Activated CD8-positive, alpha-beta memory T cell treated with anti-CD3 and anti-CD28 coated beads for 36 hours (primary cell): ENCODE measurements around the gene HBZ. TPM values are rescaled to one million over a fixed set of nuclear protein-coding genes. Genes with fewer than 3 reads are reported as not detected.
"Not testable (repeated sequence)": the region's sequence is repeated elsewhere in the genome, so short reads cannot be mapped to it uniquely, and the experiment has no call there.

Source experiments
- CTCF ChIA-PET: fragments of 350-600 bp; sonication (Branson Sonifier 250); formaldehyde crosslinking; loops from one replicate; lab custom pipeline; 2021; ENCODE audit warnings: antibody characterized with exemption; lab: Charles Lee
- POLR2A ChIA-PET: fragments of 350-600 bp; sonication (Branson Sonifier 250); formaldehyde crosslinking; loops from one replicate; lab custom pipeline; 2021; ENCODE audit warnings: antibody characterized with exemption; lab: Charles Lee
- total RNA-seq, 2 experiments: library from RNA; stranded (reverse); gene quantifications; one replicate each; pipeline ENCODE4 v1.2.3, GENCODE V29; 2021

Gene HBZ
- total RNA-seq = not detected

DNA sequence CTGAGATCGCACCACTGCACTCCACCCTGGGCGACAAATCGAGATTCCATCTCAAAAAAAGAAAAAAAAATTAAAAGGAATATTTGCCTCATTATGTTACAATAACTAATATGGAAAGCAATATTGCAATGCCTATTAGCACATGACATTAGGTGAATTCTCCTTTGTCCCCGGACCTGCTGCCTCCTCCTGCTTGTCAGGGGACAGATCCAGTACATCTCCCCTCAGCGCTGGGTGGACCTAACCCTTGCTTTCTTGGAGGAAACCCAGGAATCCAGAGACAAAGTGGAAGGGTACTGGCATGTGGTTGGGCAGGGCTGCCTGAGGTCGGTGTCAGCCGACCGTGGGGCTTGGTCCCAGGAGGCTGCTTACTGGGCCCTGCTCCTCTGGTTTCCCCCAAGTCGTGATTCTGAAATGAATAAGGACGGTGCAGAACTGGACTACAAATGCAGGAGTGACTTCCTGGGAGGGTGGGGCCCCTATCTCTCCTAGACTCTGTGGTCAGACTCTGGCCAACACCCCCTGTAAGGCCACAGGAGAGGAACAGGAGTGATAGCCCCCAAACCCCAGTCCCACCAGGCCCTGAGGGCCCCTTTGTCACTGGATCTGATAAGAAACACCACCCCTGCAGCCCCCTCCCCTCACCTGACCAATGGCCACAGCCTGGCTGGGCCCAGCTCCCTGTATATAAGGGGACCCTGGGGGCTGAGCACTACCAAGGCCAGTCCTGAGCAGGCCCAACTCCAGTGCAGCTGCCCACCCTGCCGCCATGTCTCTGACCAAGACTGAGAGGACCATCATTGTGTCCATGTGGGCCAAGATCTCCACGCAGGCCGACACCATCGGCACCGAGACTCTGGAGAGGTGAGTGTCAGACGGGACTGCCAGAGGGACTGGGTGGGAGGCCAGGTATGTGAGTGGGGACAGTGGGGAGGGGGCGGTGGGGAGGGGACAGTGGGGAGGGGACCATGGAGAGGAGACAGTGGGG, at the start of gene HBZ:
Gene HBZ, plus strand, starts transcription at position 504 of the 988 bp plus-strand sequence. Its CDS starts 266 bp downstream, at position 770.
- CTCF ChIA-PET = no interaction called here
- POLR2A ChIA-PET = interaction anchor here (0.6 kb wide), 1 partner anchor 13 kb away, joined by 3 read pairs; the partner anchor contains the start of gene HBM

DNA sequence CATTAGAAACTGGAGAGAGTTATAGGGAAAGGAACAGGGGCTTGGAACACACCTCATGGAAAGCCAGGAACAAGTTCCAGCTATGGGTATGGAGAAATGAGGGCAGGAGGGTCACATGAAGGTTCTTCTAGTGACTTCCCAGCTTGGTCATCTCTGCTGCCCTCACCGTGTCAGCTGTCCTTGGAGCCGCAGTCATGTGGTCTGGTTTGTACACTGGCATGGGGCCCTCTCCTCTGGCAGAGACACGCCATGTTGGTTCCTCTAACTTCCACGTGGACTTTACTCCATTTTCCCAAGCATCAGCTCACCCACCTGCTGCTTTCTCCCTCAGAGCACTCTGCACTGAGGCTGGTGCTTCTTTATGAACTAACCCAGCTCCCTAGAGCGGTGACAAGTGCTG, 48.1 kb upstream of the HBZ start:
- ChIA-PET CTCF (interaction anchor here (1.0 to 4.9 kb wide), 4 partner anchors 8 to 39 kb away, joined by 3 to 27 read pairs (median 6); no protein-coding TSS in a partner anchor), POLR2A (interaction anchor here (0.7 to 1.0 kb wide), 2 partner anchors 35 to 63 kb away, joined by 3 read pairs; no protein-coding TSS in a partner anchor)

DNA sequence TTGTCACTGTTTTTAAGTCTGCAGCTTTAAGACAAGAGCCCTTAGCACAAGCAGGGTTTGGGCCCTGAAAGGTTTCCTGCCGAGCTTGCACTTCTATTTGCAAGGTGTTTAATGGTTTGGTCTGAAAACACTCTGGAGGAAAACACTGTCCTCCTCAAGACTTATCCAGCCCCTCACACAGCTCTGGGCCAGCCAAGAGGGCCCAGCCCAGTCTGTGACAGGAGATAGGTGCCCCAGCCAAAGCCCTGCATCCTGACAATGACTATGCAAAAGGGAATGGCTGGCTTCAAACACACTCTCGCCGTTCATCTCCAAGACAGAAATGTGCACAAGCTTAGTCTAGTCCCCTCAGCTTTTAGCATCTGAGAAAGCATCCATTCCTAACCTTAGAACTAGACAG, 47.5 kb upstream of the HBZ start:
- POLR2A ChIA-PET = interaction anchor here (1.0 kb wide), 1 partner anchor 36 kb away, joined by 3 read pairs; no protein-coding TSS in a partner anchor
- CTCF ChIA-PET = interaction anchor here (1.0 to 4.9 kb wide), 4 partner anchors 9 to 40 kb away, joined by 3 to 27 read pairs (median 6); no protein-coding TSS in a partner anchor

DNA sequence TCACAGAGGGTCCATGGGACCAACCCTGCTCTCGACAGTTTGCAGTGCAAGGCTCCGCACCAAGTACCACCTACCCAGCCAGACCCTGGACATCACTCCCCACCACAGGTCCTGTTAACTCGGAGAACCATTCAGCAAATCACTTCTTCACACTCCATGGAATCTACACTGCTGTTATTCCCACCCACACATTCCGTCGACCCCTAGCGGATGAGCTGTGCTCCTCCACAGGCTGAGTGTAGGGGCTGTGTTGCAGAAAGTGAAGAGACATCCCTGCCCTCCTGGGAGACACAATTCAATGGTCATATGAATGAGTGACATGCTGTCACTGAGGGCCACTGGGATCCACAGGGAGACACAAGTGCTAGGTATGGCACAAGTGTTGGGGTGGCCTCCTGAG, 46.9 kb upstream of the HBZ start:
- CTCF ChIA-PET = interaction anchor here (1.2 to 4.9 kb wide), 4 partner anchors 8 to 40 kb away, joined by 5 to 28 read pairs (median 18); no protein-coding TSS in a partner anchor
- POLR2A ChIA-PET = no interaction called here

DNA sequence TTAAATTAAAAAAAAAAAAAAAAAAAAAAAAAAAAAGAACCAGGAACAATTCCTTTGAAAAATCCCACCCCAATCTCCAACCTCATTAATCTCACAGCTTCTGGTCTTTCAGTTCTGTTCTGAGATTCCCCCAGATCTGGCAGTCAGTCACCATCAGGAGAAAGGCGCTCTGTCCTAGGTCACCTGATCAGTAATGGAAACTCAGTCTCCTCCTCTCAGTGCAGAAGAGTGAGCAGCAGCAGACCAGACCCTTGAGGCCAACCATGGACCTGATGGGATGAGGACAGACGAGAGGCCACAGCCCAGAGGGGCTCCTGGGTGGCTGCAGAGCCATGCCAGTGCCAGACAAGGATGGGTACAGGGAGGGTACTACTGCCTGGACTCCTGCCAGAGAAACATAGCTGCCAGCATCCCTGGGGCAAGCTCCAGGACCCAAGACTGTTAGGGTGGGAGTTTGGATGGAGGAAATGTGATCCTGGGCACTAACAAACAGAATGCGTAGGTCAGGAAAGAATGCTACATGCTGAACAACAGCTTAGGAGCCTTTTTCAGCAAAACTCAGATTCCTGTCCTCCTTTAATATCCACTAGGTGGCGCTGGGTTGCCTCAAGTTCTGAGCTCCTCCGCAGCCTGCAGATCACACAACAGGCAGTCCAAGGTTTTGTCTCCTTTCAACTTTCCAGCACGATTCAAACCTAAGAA, 45.7 kb upstream of the HBZ start:
- ChIA-PET POLR2A (no interaction called here), CTCF (interaction anchor here (0.5 to 3.6 kb wide), 35 partner anchors 8 to 422 kb away, joined by 3 to 28 read pairs (median 4); partner anchors contain the start of genes HBQ1, NPRL3 and RHBDF1)

DNA sequence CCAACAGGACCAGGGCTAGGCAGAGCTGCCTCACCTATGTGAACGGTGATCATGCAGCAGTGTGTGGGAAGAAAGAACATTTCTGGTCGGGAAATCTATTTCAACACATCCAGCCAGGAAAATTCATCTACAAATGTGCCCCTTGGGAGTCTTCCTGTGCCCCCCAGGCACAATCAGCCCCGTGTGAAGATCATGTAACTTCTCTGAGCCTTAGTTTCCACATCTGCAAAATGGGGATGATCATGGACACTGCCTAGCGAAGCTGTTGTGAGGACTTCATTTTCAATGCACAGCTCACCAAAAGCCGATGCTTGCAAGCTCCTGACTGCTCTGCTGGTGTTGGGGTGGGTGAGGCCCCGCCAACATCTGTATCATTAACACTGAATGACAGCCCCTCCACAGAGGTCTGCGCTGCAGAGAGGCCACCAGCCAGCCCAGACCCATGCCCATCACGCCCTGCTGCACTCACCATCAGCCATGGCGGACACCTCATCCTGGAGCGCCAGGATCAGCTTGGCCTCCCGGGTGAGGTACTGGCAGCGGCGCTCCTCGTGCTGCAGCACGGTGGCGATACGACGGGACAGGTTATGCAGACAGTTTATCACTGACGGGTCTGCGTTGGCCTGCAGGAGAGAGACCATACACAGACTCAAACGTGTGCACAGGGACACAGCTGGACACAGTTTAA, 40.1 kb upstream of the HBZ start:
- ChIA-PET CTCF (interaction anchor here (1.1 kb wide), 1 partner anchor 15 kb away, joined by 3 read pairs; no protein-coding TSS in a partner anchor), POLR2A (no interaction called here)

DNA sequence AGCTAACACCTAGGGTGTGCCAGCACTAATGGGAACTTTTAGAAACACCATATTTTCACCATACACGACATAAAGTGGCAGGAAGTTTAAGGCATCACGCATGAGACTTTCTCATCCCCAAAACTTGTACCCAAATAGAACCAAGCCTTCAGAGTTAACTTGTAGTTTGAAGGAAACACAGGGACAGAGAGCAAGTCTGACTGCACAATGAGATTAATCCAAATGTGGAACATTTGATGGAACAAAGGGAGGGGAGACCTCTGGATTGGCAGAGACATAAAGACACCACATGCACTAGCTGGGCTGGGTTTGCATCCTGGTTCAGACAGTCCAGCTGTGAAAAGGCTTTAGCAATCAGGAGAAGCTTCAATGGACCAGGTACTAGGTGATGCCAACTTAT, 38.1 kb upstream of the HBZ start:
- ChIA-PET CTCF (interaction anchor here (1.6 kb wide), 1 partner anchor 8 kb away, joined by 5 read pairs; no protein-coding TSS in a partner anchor), POLR2A (interaction anchor here (0.6 kb wide), 1 partner anchor 13 kb away, joined by 5 read pairs; no protein-coding TSS in a partner anchor)

DNA sequence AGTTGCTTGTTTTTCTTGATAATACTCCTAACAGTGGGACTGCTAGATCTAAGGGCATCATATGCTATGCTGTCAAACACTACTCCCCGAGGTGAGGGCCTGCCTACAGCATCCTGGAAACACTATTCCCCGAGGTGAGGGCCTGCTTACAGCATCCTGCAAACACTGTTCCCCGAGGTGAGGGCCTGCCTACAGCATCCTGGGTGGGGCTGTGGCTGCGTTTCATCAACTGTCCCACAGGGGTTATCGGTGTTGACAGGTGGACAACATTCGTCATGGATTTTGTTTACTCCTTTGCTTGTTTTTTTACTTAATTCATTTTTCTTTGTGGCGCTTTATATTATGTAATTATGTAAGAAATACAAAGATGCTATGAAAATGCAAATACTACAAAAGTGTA, 36.4 kb upstream of the HBZ start:
- POLR2A ChIA-PET = no interaction called here

DNA sequence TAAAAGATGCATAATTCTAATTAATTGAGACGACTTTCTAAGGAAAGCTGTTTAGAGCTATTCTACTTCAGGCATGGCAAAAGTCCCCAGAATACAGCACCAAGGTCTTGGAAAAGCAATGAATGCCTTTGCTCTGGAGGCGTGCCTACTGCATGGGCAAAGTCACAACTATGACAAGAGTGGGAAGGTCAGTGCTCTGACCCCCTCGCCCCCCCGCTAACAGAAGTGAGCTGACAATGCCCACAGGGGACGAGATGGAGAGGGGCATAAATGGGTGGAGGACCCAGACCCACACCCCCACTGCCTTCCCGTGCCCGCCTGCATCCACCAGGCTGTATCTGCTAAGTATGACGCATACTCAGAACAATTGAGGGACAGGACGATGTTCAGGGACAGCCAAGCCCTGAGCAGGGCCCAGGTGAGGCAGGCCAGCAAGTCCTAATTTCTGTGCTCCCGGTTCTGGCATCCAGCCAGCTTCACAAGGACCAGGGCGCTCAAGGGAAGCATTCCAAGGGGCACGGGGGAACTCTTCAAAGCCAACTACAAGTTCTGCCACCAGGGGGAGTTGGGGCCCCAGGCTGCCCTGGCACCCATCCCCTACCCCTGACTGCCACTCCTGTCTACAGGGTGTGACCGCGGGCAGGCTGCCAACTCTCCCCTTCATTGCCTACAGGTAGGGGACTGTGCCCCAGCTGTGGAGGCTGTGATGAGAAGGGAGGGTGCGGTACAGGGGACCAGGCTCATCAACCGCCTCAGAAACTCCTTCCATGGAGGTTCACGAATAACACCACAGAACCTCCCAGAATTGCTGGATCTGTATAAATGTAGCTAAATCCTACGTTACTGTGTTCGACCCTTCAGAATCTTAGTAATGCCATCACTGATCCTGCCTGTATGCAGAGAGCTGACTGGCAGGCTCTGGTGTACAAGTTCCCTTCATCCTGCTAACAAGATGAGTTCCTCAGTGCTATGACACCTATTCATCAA, 34.8 kb upstream of the HBZ start:
- ChIA-PET CTCF (interaction anchor here (0.6 to 2.9 kb wide), 17 partner anchors 10 to 283 kb away, joined by 3 to 13 read pairs (median 4); partner anchors contain the start of genes DECR2, HBQ1 and MPG), POLR2A (no interaction called here)

More for the DNA sequence above, 36.4 kb upstream of the HBZ start:
- CTCF ChIA-PET = interaction anchor here (2.1 to 2.9 kb wide), 2 partner anchors 9 to 19 kb away, joined by 9 to 13 read pairs; no protein-coding TSS in a partner anchor

DNA sequence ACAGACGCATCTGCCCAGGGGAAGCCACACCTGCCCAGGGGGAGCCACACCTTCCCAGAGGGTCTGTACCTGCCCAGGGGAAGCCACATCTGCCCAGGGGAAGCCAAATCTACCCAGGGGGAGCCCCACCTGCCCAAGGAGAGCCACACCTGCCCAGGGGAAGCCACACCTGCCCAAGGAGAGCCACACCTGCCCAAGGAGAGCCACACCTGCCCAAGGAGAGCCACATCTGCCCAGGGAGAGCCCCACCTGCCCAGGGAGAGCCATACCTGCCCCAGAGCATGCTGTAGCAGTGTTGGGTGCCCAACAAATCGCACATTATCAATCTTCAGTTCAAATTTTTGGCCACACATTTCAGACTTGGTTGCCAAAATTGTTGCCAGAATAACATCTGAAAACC, 33.6 kb upstream of the HBZ start:
- ChIA-PET CTCF (interaction anchor here (1.0 to 2.9 kb wide), 3 partner anchors 22 to 236 kb away, joined by 4 to 13 read pairs (median 7); no protein-coding TSS in a partner anchor), POLR2A (no interaction called here)

DNA sequence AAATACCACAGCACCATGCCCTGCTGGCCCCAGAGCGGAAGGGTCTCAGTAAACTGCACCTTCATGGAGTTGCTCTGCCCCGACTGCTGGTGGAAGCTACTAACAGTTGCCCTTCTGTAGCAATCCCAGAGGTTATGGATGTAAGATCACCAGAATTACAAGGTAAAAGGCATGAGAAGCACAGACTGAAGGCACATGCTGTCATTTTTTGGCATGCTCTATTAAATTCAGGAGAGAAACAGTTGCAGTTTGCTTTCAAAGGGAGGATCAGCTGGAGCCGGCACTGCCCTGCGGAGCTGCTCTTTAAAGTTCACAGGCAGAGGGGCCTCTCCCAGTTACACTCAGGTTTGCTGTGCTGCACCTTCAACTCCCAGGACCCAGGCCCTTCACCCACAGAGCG, 33.1 kb upstream of the HBZ start:
- ChIA-PET POLR2A (no interaction called here), CTCF (interaction anchor here (1.0 kb wide), 1 partner anchor 22 kb away, joined by 3 read pairs; no protein-coding TSS in a partner anchor)

DNA sequence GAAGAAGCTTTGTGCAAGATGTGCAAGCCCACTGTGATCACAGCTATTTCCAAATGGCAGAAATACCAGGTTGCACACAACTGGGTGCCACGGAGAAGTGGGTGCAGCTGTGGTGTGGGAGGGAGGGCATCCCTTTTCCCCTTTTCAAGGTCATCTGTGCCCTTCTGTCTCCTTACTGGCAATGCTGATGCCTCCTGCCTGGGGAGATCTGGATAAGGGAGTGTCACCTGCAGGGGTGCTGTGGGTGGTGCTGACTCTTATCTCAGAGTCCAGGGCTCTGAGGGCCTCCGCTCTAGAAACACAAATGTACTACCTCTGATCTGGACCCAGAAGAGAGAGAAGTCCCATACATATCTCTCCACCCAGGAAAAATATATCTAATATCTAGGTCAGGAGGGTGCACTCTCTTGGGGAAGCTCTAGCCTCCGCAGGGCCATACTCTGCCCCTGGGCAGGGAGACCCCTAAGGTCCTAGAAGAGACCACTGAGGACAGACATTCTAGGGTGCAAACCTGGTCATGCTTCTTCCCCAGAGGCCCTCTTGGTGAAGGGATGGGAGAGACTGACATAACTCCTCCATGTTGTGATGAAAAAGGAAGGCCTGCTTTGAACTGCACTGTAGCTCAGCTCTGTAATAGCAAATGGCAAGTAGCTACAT, 32.5 kb upstream of the HBZ start:
- POLR2A ChIA-PET = no interaction called here
- CTCF ChIA-PET = interaction anchor here (1.0 kb wide), 1 partner anchor 22 kb away, joined by 3 read pairs; no protein-coding TSS in a partner anchor

DNA sequence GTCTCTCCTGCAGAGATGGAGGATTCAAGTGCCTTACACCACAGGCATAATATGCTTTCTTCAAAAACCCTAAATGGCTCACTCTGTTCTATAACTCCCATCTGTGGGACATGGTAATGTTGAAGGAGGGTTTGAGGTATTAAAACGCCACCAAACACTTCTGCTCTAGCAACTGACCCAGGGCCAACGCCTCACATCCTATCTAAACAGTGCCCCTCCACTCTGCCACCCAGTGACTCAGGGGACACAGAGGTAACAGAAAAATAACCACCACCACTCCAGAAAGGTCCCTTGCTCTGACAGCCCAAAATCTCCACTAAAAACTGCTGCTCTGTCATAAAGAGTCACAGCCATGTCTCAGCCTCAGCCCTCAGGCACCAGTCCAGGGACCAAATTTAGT, 31.7 kb upstream of the HBZ start:
- ChIA-PET CTCF (no interaction called here), POLR2A (no interaction called here)

DNA sequence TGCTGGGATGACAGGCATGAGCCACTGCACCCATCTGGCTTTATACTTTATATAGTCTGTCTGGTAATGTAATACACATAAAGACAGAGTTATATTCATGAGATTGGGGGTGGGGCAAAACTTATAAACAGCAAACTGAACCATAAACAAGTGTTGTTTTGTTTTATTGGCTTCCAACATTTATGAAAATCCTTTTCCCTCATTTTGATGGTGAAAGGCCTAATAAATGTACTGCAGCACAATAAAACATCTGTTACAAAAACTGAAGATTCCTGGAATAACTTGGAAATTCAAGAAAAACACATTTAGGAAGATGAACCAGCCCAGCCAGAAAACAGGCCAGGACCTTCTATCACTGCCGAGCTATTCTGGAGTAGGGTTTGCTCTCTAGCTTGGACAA, 30.1 kb upstream of the HBZ start:
- ChIA-PET CTCF (no interaction called here), POLR2A (no interaction called here)

DNA sequence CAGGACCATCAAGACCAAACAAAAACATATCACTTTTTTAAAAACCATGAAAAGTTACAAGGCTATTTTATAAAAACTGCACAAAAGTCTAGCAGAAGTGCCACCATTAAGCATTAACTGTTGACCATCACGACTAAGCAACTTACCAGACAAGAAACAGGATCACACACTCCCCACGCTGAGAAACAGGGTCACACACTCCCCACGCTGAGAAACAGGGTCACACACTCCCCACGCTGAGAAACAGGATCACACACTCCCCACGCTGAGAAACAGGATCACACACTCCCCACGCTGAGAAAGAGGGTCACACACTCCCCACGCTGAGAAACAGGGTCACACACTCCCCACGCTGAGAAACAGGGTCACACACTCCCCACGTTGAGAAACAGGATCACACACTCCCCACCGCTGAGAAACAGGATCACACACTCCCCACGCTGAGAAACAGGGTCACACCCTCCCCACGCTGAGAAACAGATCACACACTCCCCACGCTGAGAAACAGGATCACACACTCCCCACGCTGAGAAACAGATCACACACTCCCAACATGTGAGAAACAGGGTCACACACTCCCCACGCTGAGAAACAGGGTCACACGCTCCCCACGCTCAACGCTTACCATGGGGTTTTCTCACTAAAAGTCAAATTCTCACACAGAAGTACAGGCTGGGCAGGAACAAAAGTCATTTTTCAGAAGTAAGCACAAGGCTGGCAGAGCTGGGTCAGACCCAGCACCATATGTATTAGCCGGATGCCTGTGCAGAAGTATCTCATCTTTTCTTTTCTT, 28.7 kb upstream of the HBZ start:
- POLR2A ChIA-PET, CTCF ChIA-PET: not testable (repeated sequence)

DNA sequence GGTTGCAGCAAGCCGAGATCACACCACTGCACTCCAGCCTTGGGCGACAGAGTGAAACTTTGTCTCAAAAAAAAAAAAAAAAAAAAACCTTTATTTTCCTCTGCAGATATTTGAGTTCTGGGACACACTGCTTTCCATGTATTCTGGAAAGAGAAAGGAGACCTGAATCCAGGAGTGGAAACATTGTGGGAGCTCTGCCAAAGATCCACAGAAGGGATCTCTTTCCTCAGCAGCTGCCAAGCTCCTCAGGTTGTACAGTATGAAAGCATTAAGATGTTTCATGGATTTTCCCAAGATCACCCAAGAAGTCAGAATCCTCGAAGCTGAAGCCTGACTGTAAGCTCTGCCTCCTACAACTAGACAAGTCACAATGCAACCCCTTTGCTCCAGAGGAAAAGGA, 27.4 kb upstream of the HBZ start:
- CTCF ChIA-PET = interaction anchor here (0.6 kb wide), 1 partner anchor 28 kb away, joined by 3 read pairs; no protein-coding TSS in a partner anchor
- POLR2A ChIA-PET = no interaction called here
